Loucy (cell line): ENCODE data around the gene PLXNA4.

ENCODE experiments used
- EZH2phosphoT487 ChIP-seq: fragments of 200-600 bp; IDR thresholded peaks from 2 replicates; pipeline ENCODE4 v1.6.1; 2018; ENCODE audit warnings: antibody characterized with exemption, mild to moderate bottlenecking, moderate library complexity, borderline replicate concordance
- TF ChIP-seq, protein P1 (sequence below): fragments of 200-600 bp; sonication (generic); conservative IDR thresholded peaks from 2 replicates; pipeline ENCODE4 v1.5.1; 2014; ENCODE audit warnings: mild to moderate bottlenecking, antibody characterized with exemption, low read length

DNA sequence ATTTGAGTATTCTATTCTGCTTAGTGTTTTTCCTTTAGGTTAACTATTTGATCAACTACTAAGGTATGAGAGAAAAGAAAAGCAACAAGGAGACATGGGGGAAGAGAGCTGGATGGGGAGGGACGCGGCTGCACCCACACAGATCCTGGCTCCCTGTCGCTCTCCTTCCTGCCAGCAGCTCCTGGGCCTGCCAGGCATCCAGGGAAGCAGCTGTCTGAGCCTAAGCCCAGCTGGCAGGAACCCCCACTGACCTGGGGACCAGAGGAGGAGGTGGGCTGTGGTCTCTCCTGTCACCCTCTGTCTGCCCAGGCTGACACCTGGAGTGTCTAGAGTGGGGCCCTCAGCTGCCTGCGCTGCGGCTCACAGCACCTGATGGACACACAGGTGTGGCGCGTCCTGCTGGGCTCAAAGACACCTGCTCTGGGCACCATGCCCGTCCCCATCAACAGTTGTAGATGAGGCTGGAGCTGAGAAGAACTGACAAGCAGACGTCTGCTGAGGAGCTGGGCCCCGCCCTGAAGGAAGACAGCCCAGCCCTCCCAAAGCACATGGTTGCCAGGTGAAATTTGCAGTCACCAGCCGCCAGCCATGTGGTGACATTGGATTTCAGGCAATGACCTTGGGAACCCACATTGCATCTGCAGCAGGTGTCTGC is 207.9 kb downstream of the PLXNA4 start:
- TF ChIP-seq, protein P1, sequence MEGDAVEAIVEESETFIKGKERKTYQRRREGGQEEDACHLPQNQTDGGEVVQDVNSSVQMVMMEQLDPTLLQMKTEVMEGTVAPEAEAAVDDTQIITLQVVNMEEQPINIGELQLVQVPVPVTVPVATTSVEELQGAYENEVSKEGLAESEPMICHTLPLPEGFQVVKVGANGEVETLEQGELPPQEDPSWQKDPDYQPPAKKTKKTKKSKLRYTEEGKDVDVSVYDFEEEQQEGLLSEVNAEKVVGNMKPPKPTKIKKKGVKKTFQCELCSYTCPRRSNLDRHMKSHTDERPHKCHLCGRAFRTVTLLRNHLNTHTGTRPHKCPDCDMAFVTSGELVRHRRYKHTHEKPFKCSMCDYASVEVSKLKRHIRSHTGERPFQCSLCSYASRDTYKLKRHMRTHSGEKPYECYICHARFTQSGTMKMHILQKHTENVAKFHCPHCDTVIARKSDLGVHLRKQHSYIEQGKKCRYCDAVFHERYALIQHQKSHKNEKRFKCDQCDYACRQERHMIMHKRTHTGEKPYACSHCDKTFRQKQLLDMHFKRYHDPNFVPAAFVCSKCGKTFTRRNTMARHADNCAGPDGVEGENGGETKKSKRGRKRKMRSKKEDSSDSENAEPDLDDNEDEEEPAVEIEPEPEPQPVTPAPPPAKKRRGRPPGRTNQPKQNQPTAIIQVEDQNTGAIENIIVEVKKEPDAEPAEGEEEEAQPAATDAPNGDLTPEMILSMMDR, result no peak
- TF ChIP-seq EZH2phosphoT487, result no peak
